MCF 10A (cell line): ENCODE measurements around the gene CHD1. TPM values are rescaled to one million over a fixed set of nuclear protein-coding genes. Genes with fewer than 3 reads are reported as not detected.

Experiments
- BruUV-seq: library from RNA; stranded (reverse); fragments of 400-500 nt; replicated peaks from 2 replicates; lab custom pipeline; 2021; lab: Mats Ljungman, UMichigan
- CTCF ChIA-PET: fragments of 300-600 bp; sonication (Branson Sonifier 250); formaldehyde crosslinking; extraction: SDS; loops from one replicate; lab custom pipeline; 2021; ENCODE audit warnings: antibody characterized with exemption, inconsistent platforms; lab: Yijun Ruan, JAX
- POLR2A ChIA-PET: fragments of 300-600, 350-650 bp; sonication (Branson Sonifier 250); formaldehyde crosslinking; extraction: SDS; loops from one replicate; lab custom pipeline; 2020; ENCODE audit warnings: antibody characterized with exemption, inconsistent platforms; lab: Yijun Ruan, JAX
- DNase-seq: peaks from one replicate; pipeline ENCODE4 v3.0.0-alpha.2; 2018; ENCODE audit not compliant: unreplicated experiment
- H3K27ac Mint-ChIP-seq: one replicate; pipeline ENCODE4 v1.8.0; 2022; ENCODE audit warnings: mild to moderate bottlenecking, low read depth, mixed read lengths; ENCODE audit not compliant: unreplicated experiment
- H3K27me3 Mint-ChIP-seq: one replicate; pipeline ENCODE4 v1.8.0; 2022; ENCODE audit warnings: mixed read lengths; ENCODE audit not compliant: insufficient read depth, unreplicated experiment
- H3K36me3 Mint-ChIP-seq: one replicate; pipeline ENCODE4 v1.8.0; 2022; ENCODE audit warnings: mild to moderate bottlenecking, moderate library complexity, mixed read lengths; ENCODE audit not compliant: insufficient read depth, unreplicated experiment
- H3K4me1 Mint-ChIP-seq: one replicate; pipeline ENCODE4 v1.8.0; 2022; ENCODE audit warnings: mixed read lengths; ENCODE audit not compliant: insufficient read depth, unreplicated experiment
- H3K4me3 Mint-ChIP-seq: one replicate; pipeline ENCODE4 v1.8.0; 2022; ENCODE audit warnings: mild to moderate bottlenecking, moderate library complexity, mixed read lengths; ENCODE audit not compliant: unreplicated experiment
- H3K9me3 Mint-ChIP-seq: one replicate; pipeline ENCODE4 v1.8.0; 2022; ENCODE audit warnings: mixed read lengths; ENCODE audit not compliant: unreplicated experiment
- intact Hi-C: fragments of 100-400 bp; cut with micrococcal nuclease; formaldehyde crosslinking; loops from 2 replicates; pipeline ENCODE4 v1.14.1; 2022
- total RNA-seq: library from RNA; stranded (reverse); gene quantifications from 2 replicates; pipeline ENCODE4 v1.2.3, GENCODE V29; 2022
- TF ChIP-seq, protein P1 (sequence below): fragments of 200-600 bp; IDR thresholded peaks from one replicate; pipeline ENCODE4 v1.8.0; 2022; ENCODE audit warnings: antibody characterized with exemption, mild to moderate bottlenecking; ENCODE audit not compliant: unreplicated experiment

Gene CHD1
- total RNA-seq, 1 experiment from 2014 or later, result 54.7 TPM

GRCh38 chr5:98810206-98810605 is 118.6 kb downstream of the CHD1 start:
- DNase-seq, result no peak
- Mint-ChIP-seq H3K9me3 (peaks cover 12% of the 10 kb centered on the region), H3K4me1 (no peaks in the 10 kb centered on the region), H3K27me3 (no peaks in the 10 kb centered on the region), H3K27ac (no peak overlapping the region), H3K36me3 (no peaks in the 10 kb centered on the region), H3K4me3 (no peak overlapping the region)
- BruUV-seq, result no TSS peak
- intact Hi-C loops, result no loop called here
- TF ChIP-seq, protein P1, sequence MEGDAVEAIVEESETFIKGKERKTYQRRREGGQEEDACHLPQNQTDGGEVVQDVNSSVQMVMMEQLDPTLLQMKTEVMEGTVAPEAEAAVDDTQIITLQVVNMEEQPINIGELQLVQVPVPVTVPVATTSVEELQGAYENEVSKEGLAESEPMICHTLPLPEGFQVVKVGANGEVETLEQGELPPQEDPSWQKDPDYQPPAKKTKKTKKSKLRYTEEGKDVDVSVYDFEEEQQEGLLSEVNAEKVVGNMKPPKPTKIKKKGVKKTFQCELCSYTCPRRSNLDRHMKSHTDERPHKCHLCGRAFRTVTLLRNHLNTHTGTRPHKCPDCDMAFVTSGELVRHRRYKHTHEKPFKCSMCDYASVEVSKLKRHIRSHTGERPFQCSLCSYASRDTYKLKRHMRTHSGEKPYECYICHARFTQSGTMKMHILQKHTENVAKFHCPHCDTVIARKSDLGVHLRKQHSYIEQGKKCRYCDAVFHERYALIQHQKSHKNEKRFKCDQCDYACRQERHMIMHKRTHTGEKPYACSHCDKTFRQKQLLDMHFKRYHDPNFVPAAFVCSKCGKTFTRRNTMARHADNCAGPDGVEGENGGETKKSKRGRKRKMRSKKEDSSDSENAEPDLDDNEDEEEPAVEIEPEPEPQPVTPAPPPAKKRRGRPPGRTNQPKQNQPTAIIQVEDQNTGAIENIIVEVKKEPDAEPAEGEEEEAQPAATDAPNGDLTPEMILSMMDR, result no peak
- POLR2A ChIA-PET, result interaction anchor here (0.7 kb wide), 1 partner anchor 209 kb away, joined by 3 read pairs; no protein-coding TSS in a partner anchor
- CTCF ChIA-PET, result interaction anchor here (0.6 to 1.5 kb wide), 3 partner anchors 14 to 612 kb away, joined by 3 to 6 read pairs (median 5); no protein-coding TSS in a partner anchor

DNA sequence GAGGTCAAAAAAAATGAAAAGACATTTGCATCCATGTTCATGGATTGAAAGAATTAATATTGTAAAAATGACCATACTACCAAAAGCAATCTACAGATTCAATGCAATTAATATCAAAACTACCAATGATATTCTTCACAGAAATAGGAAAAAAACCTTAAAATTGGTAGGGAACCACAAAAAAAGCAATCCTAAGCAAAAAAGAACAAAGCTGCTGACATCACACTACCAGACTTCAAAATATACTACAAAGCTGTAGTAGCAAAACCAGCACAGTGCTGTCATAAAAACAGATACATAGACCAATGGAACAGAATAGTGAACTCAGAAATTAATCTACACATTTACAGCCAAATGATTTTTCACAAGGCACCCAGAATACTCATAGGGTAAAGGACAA is 121.0 kb downstream of the CHD1 start:
- no peak overlapping the region for H3K4me3 Mint-ChIP-seq
- intact Hi-C loops, result no loop called here
- CTCF ChIA-PET, result no interaction called here
- no peaks in the 10 kb centered on the region for H3K36me3 Mint-ChIP-seq
- no peaks in the 10 kb centered on the region for H3K4me1 Mint-ChIP-seq
- POLR2A ChIA-PET, result no interaction called here
- peaks cover 12% of the 10 kb centered on the region for H3K9me3 Mint-ChIP-seq
- no peak for DNase-seq
- H3K27me3 Mint-ChIP-seq, result no peaks in the 10 kb centered on the region
- H3K27ac Mint-ChIP-seq, result no peak overlapping the region
- BruUV-seq, result no TSS peak
- TF ChIP-seq, protein P1, result no peak

DNA sequence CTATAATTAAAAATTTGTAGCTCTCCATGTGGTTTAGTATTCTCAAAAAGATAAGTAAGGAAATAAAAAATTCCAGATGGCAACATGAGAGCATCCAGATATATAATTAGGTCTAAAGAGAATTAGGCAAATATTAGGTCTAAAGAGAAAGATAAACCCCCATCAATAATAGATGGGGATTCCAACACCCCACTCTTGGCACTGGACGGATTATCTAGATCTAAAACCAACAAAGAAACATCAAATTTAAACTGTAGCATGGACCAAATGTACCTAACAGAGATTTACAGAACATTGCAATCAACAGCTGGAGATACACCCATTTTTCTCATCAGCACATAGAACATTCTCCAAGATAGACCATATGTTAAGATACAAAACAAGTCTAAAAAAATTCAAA is 123.7 kb downstream of the CHD1 start:
- Mint-ChIP-seq H3K9me3 (peaks cover 12% of the 10 kb centered on the region), H3K27ac (no peak overlapping the region), H3K4me3 (no peak overlapping the region), H3K36me3 (no peaks in the 10 kb centered on the region), H3K4me1 (no peaks in the 10 kb centered on the region), H3K27me3 (no peaks in the 10 kb centered on the region)
- BruUV-seq, result no TSS peak
- no peak for DNase-seq
- TF ChIP-seq, protein P1, result no peak
- CTCF ChIA-PET, result interaction anchor here (0.6 kb wide), 1 partner anchor 480 kb away, joined by 3 read pairs; no protein-coding TSS in a partner anchor
- POLR2A ChIA-PET, result no interaction called here
- intact Hi-C loops, result no loop called here

GRCh38 chr5:98804066-98804465 is 124.7 kb downstream of the CHD1 start:
- H3K36me3 Mint-ChIP-seq, result no peaks in the 10 kb centered on the region
- no TSS peak for BruUV-seq
- no peaks in the 10 kb centered on the region for H3K27me3 Mint-ChIP-seq
- H3K4me1 Mint-ChIP-seq, result no peaks in the 10 kb centered on the region
- ChIA-PET POLR2A (interaction anchor here (1.1 to 1.2 kb wide), 2 partner anchors 23 to 28 kb away, joined by 3 to 5 read pairs; no protein-coding TSS in a partner anchor), CTCF (interaction anchor here (0.5 to 1.0 kb wide), 2 partner anchors 12 to 69 kb away, joined by 3 read pairs; no protein-coding TSS in a partner anchor)
- peaks cover 12% of the 10 kb centered on the region for H3K9me3 Mint-ChIP-seq
- intact Hi-C loops, result no loop called here
- DNase-seq, result no peak
- H3K27ac Mint-ChIP-seq, result no peak overlapping the region
- no peak overlapping the region for H3K4me3 Mint-ChIP-seq
- TF ChIP-seq, protein P1, result no peak

Other genes with a start within 250 kb of the CHD1 start
- gene RGMB, start 155.3 kb downstream of the CHD1 start, total RNA-seq, result 17.5 and 20.3 TPM in 2 replicates